Hepatocyte (in vitro differentiated cells): ENCODE measurements around the gene FMNL3. TPM values are rescaled to one million over a fixed set of nuclear protein-coding genes. Genes with fewer than 3 reads are reported as not detected.

Experiments used
- DNase-seq: peaks from one replicate; pipeline ENCODE4 v3.0.0-alpha.2; 2016; ENCODE audit warnings: low spot score
- H2AFZ ChIP-seq: fragments of 200-600 bp; sonication (generic); 2 replicates; pipeline ENCODE4 v1.6.0; 2016; ENCODE audit warnings: antibody characterized with exemption, mild to moderate bottlenecking
- H3K27ac ChIP-seq: fragments of 200-600 bp; sonication (generic); 2 replicates; pipeline ENCODE4 v1.5.1; 2016; ENCODE audit warnings: mild to moderate bottlenecking
- H3K27me3 ChIP-seq: fragments of 200-600 bp; sonication (generic); 2 replicates; pipeline ENCODE4 v1.6.1; 2016
- H3K36me3 ChIP-seq: fragments of 200-600 bp; sonication (generic); replicated peaks from 2 replicates; pipeline ENCODE4 v1.5.1; 2016; ENCODE audit warnings: low read depth; ENCODE audit not compliant: insufficient read depth
- H3K4me1 ChIP-seq: fragments of 200-600 bp; sonication (generic); 2 replicates; pipeline ENCODE4 v1.5.1; 2016; ENCODE audit warnings: mild to moderate bottlenecking, moderate library complexity; ENCODE audit not compliant: insufficient read depth
- H3K4me2 ChIP-seq: fragments of 200-600 bp; sonication (generic); 2 replicates; pipeline ENCODE4 v1.6.0; 2016
- H3K4me3 ChIP-seq: fragments of 200-600 bp; sonication (generic); 2 replicates; pipeline ENCODE4 v1.5.1; 2016; ENCODE audit warnings: mild to moderate bottlenecking
- H3K79me2 ChIP-seq: fragments of 200-600 bp; sonication (generic); 2 replicates; pipeline ENCODE4 v1.6.0; 2017; ENCODE audit warnings: mild to moderate bottlenecking
- H3K9me2 ChIP-seq: fragments of 200-600 bp; sonication (generic); replicated peaks from 2 replicates; pipeline ENCODE4 v1.6.0; 2017; ENCODE audit warnings: mild to moderate bottlenecking; ENCODE audit not compliant: insufficient read depth
- H3K9me3 ChIP-seq: fragments of 200-600 bp; sonication (generic); 2 replicates; pipeline ENCODE4 v1.5.1; 2016; ENCODE audit warnings: low read depth, mild to moderate bottlenecking
- H4K20me1 ChIP-seq: fragments of 200-600 bp; sonication (generic); 2 replicates; pipeline ENCODE4 v1.6.0; 2016; ENCODE audit warnings: mild to moderate bottlenecking; ENCODE audit not compliant: insufficient read depth, poor library complexity, severe bottlenecking
- EZH2 ChIP-seq: fragments of 200-600 bp; sonication (generic); IDR thresholded peaks from 2 replicates; pipeline ENCODE4 v1.6.1; 2016; ENCODE audit warnings: antibody characterized with exemption, mild to moderate bottlenecking, borderline replicate concordance
- EZH2phosphoT487 ChIP-seq: fragments of 200-600 bp; sonication (generic); IDR thresholded peaks from one replicate; pipeline ENCODE4 v1.6.1; 2018; ENCODE audit warnings: antibody characterized with exemption, mild to moderate bottlenecking, low read depth, moderate library complexity; ENCODE audit not compliant: unreplicated experiment, severe bottlenecking
- WGBS: methylation state at CpG from one replicate; pipeline ENCODE4 v1.1.6; 2016; ENCODE audit warnings: low lambda C conversion rate; ENCODE audit errors: missing lambda C conversion rate; 5-methylcytosine and 5-hydroxymethylcytosine counted together
- polyA plus RNA-seq: library from polyadenylated mRNA; unstranded; fragments of >200 nt; fragmentation: Nextera tagmentation; extraction: Ambion mirVana; gene quantifications from 2 replicates; pipeline ENCODE4 v1.2.1, GENCODE V29; 2016
- total RNA-seq: library from RNA; depleted of rRNA; stranded (reverse); fragments of >200 nt; gene quantifications from 2 replicates; pipeline ENCODE4 v1.2.3, GENCODE V29; 2014
- TF ChIP-seq, protein P1 (sequence below): fragments of 200-600 bp; sonication (generic); IDR thresholded peaks from 2 replicates; pipeline ENCODE4 v1.5.1; 2016; ENCODE audit warnings: antibody characterized with exemption, mild to moderate bottlenecking; ENCODE audit not compliant: poor library complexity

The FMNL3 gene
- total and polyA plus RNA-seq, 2 experiments from 2014 or later = 5.8 to 8.3 TPM

DNA sequence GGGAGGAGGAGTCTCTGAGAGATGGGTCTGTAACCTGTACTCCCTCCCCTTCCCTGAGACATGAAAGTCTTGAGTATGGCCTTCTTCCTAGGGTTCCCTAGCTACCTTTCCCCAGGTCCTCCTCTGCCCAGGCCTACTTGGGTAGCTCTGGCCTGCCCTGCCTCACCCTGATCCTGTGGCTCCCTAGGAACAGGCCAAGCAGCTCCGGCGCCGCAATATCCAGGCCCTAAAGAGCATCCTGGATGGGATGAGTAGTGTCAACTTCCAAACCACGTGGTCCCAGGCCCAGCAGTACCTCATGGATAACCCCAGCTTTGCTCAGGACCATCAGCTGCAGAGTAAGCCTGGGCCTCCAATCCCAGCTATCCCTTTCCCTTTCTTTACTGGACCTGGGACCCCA is 71.5 kb downstream of the FMNL3 start:
- Histone ChIP-seq H3K4me1 (peaks cover 4% of the 10 kb centered on the region), H3K79me2 (no peaks in the 10 kb centered on the region), H3K9me2 (no peaks in the 10 kb centered on the region), H3K27me3 (no peaks in the 10 kb centered on the region), H2AFZ (no peak overlapping the region), H4K20me1 (no peaks in the 10 kb centered on the region), H3K27ac (no peak overlapping the region), H3K4me3 (no peak overlapping the region), H3K36me3 (no peaks in the 10 kb centered on the region), H3K4me2 (no peak overlapping the region), H3K9me3 (no peaks in the 10 kb centered on the region)
- no peak for DNase-seq
- no peak for TF ChIP-seq EZH2
- TF ChIP-seq, protein P1, sequence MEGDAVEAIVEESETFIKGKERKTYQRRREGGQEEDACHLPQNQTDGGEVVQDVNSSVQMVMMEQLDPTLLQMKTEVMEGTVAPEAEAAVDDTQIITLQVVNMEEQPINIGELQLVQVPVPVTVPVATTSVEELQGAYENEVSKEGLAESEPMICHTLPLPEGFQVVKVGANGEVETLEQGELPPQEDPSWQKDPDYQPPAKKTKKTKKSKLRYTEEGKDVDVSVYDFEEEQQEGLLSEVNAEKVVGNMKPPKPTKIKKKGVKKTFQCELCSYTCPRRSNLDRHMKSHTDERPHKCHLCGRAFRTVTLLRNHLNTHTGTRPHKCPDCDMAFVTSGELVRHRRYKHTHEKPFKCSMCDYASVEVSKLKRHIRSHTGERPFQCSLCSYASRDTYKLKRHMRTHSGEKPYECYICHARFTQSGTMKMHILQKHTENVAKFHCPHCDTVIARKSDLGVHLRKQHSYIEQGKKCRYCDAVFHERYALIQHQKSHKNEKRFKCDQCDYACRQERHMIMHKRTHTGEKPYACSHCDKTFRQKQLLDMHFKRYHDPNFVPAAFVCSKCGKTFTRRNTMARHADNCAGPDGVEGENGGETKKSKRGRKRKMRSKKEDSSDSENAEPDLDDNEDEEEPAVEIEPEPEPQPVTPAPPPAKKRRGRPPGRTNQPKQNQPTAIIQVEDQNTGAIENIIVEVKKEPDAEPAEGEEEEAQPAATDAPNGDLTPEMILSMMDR = no peak
- no peak for TF ChIP-seq EZH2phosphoT487
- 98% methylated on average over 4 of the region's 4 CpGs for WGBS

DNA sequence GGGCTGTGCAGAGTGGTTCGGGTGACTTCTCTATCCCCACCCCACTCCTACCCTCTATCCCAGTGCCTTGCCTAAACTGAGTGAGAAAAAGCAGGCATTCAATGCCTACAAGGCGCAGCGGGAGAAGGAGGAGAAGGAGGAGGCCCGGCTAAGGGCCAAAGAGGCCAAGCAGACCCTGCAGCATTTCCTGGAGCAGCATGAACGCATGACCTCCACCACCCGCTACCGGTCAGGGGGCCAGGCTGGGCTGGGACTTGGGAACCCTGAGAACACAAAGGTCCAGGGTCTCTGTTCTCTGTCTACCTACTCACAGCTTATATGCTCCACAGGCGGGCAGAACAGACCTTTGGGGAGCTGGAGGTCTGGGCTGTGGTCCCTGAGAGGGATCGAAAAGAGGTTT is 72.2 kb downstream of the FMNL3 start:
- no peak overlapping the region for H3K4me2 ChIP-seq
- no peaks in the 10 kb centered on the region for H3K27me3 ChIP-seq
- no peak overlapping the region for H2AFZ ChIP-seq
- H4K20me1 ChIP-seq = no peaks in the 10 kb centered on the region
- H3K79me2 ChIP-seq = no peaks in the 10 kb centered on the region
- H3K9me3 ChIP-seq = no peaks in the 10 kb centered on the region
- no peaks in the 10 kb centered on the region for H3K36me3 ChIP-seq
- no peak for DNase-seq
- TF ChIP-seq EZH2 = no peak
- TF ChIP-seq, protein P1 = no peak
- TF ChIP-seq EZH2phosphoT487 = no peak
- H3K27ac ChIP-seq = no peak overlapping the region
- whole genome bisulfite sequencing = 93% methylated on average over 9 of the region's 9 CpGs
- H3K4me3 ChIP-seq = no peak overlapping the region
- peaks cover 4% of the 10 kb centered on the region for H3K4me1 ChIP-seq
- no peaks in the 10 kb centered on the region for H3K9me2 ChIP-seq

DNA sequence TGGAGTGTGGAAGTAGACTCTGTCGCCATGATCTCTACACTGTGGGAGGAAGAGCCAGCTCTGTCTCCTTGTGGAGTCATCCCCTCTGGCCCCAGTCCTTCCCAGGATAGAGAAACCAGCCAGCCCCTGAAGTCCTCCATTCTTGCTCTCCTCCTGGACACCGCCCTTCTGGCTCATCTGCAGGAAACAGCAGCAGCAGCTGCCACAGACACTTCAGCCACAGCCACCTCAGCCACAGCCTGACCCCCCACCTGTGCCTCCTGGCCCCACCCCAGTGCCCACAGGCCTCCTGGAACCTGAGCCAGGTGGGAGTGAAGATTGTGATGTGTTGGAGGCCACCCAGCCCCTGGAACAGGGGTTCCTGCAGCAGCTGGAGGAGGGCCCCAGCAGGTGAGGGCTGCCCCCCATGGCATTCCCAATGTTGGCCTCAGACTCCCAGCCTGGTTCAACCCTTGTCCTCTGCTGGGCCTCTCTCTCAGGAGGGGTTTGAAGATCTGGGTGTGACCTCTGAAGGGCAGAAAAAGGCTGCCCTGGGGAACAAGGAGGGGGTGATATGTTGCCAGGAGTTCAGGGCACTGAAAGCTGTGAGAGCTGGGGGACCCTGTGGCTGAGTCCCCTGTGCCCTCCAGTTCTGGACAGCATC is 73.4 kb downstream of the FMNL3 start:
- no peak overlapping the region for H3K4me2 ChIP-seq
- DNase-seq = no peak
- no peaks in the 10 kb centered on the region for H4K20me1 ChIP-seq
- H3K79me2 ChIP-seq = no peaks in the 10 kb centered on the region
- H3K27me3 ChIP-seq = no peaks in the 10 kb centered on the region
- TF ChIP-seq EZH2phosphoT487 = no peak
- TF ChIP-seq, protein P1 = no peak
- TF ChIP-seq EZH2 = no peak
- peaks cover 4% of the 10 kb centered on the region for H3K4me1 ChIP-seq
- no peaks in the 10 kb centered on the region for H3K9me3 ChIP-seq
- no peaks in the 10 kb centered on the region for H3K36me3 ChIP-seq
- no peak overlapping the region for H3K27ac ChIP-seq
- no peaks in the 10 kb centered on the region for H3K9me2 ChIP-seq
- H2AFZ ChIP-seq = no peak overlapping the region
- H3K4me3 ChIP-seq = no peak overlapping the region
- WGBS = 89% methylated on average over 2 of the region's 2 CpGs
